Neural progenitor cell (in vitro differentiated cells): Measurements from ENCODE around the gene SCYL3.

Experiments
- EZH2phosphoT487 ChIP-seq: fragments of 200-600 bp; sonication (generic); IDR thresholded peaks from 2 replicates; pipeline ENCODE4 v1.6.1; 2017; ENCODE audit warnings: antibody characterized with exemption
- TF ChIP-seq, protein P1 (sequence below): fragments of 200-600 bp; sonication (generic); IDR thresholded peaks from 2 replicates; pipeline ENCODE4 v1.5.1; 2017; ENCODE audit warnings: antibody characterized with exemption, mild to moderate bottlenecking

DNA sequence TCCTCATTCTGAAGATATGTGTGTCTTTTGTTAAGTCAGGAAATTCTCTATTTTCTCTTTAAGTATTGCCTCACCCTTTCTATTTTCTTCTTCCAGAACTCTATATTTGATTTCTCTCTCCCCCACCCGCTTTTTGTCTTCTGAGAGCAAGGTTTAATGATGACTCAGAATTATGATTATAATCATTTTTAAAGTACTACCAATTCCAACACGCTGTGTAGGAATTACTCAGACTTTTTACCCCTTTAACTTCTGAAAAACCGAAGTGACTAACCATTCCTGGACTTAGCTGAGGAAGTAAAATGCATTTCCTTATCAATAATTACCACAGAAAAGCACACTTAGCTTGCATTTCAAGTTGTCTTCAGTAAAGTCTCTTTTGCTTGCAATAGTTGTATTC lies 20.8 kb upstream of the SCYL3 start:
- TF ChIP-seq, protein P1, sequence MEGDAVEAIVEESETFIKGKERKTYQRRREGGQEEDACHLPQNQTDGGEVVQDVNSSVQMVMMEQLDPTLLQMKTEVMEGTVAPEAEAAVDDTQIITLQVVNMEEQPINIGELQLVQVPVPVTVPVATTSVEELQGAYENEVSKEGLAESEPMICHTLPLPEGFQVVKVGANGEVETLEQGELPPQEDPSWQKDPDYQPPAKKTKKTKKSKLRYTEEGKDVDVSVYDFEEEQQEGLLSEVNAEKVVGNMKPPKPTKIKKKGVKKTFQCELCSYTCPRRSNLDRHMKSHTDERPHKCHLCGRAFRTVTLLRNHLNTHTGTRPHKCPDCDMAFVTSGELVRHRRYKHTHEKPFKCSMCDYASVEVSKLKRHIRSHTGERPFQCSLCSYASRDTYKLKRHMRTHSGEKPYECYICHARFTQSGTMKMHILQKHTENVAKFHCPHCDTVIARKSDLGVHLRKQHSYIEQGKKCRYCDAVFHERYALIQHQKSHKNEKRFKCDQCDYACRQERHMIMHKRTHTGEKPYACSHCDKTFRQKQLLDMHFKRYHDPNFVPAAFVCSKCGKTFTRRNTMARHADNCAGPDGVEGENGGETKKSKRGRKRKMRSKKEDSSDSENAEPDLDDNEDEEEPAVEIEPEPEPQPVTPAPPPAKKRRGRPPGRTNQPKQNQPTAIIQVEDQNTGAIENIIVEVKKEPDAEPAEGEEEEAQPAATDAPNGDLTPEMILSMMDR, result no peak
- no peak for TF ChIP-seq EZH2phosphoT487
